HG03521 (cell line): ENCODE results near the gene CAMTA1.

Experiments used
- ATAC-seq: cut with Tn5 transposase; IDR thresholded peaks from one replicate; pipeline ENCODE4 v1.9.1; 2021; ENCODE audit warnings: mild to moderate bottlenecking, moderate library complexity; ENCODE audit not compliant: unreplicated experiment

Gene CAMTA1

GRCh38 chr1:7671146-7671465 lies 885.9 kb downstream of the CAMTA1 start:
- ATAC-seq: no peak

- no peak for ATAC-seq
Observed at GRCh38 chr1:7671676-7672075, 886.4 kb downstream of the CAMTA1 start.

GRCh38 chr1:7672864-7673263 lies 887.6 kb downstream of the CAMTA1 start:
- ATAC-seq: no peak

DNA sequence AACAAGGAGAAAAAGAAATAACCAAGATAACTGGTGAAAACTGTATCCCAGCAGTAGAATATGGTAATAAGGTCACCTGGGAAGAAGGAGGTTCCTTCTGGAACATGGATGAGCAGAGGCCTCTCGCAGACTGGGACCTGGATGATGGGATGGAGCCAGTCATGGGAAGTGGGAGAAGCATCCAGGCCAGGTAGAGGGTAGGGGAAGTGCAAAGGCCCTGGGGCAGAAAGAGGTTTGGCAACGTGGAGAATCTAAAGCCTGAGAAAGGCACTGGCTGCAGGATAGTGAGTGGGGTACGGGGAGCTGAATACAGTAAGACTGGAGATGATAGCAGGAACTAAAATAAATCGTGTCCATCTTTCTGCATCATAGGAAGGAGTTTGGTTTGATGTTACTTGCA lies 889.7 kb downstream of the CAMTA1 start:
- ATAC-seq: no peak

- no peak for ATAC-seq
Observed at GRCh38 chr1:7675431-7676273, 890.4 kb downstream of the CAMTA1 start.

GRCh38 chr1:7676274-7676945 lies 891.2 kb downstream of the CAMTA1 start:
- ATAC-seq: no peak

- no peak for ATAC-seq
Observed at GRCh38 chr1:7677111-7677510, 891.9 kb downstream of the CAMTA1 start.

DNA sequence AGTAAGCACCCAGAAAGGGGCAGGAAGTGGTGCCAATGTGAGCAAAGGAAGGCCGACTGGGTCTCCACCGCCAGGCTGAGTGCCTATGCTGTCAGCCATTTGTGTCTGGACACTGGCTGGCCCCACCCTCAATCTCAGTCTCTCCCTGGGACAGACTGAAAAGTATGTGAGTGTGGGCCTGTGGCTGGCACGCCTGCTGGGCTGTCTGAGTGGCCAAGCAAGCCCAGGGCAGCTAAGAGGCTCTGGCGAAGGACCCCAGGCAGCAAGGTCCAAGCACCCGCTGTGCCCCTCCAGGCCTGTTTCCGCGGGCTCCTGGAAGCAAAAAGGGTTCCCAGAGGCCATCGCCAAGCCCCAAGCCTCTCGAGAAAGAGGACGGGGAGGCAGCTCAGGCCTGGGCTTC lies 892.6 kb downstream of the CAMTA1 start:
- ATAC-seq: no peak

DNA sequence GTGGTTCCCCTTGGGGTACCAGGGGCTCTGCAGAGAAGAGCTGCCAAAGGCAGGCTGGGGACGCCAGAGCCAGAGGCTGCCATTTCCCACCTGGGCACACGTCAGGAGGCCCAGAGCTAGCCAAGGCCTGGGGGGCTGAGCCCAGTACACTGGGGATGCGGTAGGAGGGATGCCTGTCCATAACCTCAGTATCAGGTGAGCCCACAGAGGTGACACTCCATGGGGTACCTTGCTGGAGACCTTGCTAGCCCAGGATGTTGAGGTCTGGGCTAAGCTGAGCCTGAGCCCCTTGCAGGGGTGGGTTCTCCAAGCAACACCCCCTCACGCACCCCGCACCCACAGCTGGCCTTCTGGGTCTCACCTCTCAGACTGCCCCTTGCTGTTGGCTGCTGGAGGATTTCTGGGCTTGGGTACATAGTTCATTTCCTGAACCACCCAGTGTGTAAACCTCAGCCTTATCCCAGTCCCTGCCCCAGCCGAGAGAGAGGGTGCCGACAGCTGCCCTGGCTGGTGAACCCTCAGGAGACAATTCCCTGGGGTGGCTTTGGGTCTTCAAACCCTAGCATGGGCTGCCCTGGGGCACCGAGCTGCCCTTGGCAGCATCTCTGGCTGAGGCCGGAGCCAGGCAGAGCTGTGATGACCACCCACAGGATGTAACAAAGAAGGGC lies 893.4 kb downstream of the CAMTA1 start:
- ATAC-seq: no peak

DNA sequence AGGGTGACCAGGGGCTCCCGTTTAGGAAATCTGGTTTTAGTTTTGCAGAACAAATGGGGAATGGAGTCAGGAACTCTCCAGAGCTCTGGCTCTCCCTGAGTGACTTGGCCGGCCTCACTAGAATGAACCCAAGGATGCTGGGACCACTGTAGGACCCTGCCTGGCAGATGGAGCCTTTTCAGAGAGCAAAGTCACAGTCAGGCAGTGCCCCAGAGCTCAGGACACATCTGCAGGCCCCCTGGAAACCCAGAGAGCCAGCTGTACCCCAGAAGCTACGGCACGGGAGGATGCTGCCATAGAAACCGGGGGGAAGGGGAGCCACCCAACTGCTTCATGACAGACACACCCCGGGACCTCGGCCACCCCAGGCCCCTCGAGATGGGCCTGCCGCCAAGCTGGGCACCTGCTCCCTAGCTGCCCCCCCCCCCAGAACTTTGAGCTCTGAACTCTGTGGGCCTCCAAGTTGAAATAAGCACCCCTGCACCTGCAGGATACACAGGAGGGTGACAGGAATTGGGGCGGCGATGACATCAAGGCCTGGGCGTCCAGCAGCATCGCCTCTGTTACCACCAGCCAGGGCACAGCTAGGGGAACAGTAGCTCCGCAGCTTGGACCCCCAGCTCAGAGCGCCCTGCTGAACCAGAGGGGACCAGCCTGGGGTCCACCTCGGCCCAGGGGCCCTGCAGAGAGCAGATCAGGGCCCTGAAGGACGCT lies 894.1 kb downstream of the CAMTA1 start:
- no peak for ATAC-seq

GRCh38 chr1:7679873-7680206 lies 894.6 kb downstream of the CAMTA1 start:
- no peak for ATAC-seq

DNA sequence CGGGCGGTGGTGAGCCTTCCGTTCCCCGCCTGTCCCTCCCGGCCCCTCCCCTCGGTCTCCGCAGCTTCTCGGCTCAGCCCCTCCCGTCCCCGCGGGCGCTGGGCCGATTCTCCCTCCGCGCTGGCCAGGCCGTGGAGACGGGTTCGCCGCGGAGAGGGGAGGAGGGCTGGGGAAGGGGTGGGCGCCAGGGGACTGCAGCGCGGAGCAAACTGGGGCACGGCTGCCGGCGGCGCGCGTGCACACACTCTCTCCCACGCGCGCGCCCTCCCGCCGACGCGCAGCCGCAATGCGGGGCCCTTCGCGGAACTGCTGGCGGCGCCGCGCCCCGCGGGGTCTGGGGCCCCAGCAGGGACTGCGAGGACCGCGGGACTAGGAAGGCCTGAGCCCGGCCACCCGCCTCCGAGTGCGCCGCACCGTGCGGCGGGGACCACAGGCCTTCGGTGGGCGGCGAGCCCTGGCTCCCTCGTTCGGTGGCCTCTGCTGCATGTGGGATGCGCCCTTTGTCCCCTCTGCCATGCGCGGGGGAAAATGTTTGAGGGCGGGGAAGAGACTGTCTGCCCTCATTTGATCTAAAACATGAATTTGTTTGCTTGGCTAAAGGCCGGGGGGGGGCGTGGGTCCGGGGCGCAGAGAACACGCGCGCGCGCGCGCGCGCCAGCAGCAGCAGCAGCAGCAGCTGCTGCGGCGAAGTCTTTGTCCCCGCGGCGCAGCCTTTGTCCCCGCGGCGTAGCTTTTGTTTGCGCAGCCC lies 895.1 kb downstream of the CAMTA1 start:
- ATAC-seq: no peak

DNA sequence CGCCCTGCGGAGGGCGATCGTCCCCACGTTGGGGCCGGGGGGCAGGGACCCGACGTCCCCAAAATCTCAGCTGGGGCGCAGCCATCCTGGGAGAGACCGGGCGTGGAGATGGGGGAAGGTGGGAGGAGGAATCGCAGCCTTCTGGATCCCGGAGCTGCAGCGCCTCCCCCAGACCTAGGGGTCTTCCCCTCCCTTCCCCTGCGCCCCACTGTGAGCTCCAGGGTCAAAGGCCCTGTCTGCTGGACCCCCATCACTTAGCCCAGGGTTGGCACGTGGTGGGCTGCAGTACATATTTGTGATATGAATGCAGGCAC lies 895.7 kb downstream of the CAMTA1 start:
- ATAC-seq: no peak

DNA sequence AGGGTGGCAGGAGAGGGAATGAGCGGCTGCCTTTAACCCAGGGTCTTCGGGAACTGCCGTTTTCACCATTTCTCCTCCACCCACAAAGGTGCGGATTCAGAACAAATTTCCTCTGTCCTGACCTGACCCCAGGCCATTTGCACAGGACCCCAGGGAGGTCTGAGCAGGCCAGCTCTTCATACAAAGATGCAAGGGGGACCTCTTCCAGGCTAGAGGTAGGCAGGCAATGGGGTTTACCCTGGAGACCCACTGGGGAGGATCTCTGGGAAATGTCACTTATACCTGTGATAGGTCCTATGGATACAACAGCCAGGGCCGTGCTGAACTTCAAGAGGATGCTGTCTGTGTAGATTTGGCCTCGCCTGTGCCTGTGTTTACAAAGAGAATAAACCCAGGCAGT lies 896.1 kb downstream of the CAMTA1 start:
- ATAC-seq: no peak

DNA sequence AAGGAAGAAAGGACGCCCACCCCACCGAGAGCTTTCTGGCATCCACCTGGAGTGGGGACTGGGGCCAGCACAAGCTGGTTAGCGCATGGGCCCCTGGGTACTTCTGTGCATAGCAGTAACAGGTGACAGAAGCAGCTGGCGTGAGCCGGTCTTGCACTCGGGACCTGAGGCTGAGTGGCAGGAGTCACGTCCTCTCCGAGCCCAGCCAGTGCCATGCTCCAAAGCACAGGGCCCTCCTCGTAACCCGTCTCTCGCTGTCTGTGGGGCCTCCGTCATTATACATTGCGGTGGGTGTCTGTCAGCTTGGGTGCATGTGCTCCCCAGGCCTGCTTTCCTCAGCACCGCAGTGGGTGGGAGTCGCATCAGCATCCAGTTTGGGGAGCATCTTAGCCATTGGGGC lies 898.3 kb downstream of the CAMTA1 start:
- no peak for ATAC-seq

GRCh38 chr1:7684132-7684531 lies 898.9 kb downstream of the CAMTA1 start:
- no peak for ATAC-seq

DNA sequence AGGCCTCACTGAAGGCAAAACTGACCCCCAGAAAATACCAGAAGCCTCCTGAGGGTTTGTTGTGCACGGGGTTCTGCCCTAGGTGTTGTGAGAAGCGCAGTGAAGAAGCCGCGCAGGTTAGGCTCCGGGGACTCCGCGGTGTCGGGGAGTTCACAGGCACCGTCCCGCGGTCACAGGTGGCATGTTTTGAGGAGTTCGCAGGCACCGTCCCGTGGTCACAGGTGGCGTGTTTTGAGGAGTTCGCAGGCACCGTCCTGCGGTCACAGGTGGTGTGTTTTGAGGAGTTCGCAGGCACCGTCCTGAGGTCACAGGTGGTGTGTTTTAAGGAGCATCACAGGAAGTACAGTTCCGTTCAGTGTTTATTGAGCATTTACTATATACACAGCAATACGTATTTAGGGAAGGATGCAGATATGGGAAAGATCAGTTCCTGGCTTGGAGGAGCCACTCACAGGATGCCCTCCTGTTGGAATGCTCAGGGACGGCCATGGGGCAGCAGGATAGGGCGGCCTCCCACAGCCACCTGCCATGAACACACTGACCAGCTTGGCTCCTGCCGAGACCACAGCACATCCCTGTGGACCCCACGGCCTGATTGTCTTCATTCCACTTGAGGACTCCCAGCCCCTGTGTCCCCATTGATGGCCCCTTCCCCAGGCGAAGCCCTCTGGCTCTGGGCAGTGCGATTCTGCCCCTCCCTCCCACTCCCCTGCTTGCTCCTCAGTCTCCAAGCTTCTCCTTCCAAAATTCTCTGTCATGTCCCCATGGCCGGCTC lies 899.8 kb downstream of the CAMTA1 start:
- ATAC-seq: no peak

DNA sequence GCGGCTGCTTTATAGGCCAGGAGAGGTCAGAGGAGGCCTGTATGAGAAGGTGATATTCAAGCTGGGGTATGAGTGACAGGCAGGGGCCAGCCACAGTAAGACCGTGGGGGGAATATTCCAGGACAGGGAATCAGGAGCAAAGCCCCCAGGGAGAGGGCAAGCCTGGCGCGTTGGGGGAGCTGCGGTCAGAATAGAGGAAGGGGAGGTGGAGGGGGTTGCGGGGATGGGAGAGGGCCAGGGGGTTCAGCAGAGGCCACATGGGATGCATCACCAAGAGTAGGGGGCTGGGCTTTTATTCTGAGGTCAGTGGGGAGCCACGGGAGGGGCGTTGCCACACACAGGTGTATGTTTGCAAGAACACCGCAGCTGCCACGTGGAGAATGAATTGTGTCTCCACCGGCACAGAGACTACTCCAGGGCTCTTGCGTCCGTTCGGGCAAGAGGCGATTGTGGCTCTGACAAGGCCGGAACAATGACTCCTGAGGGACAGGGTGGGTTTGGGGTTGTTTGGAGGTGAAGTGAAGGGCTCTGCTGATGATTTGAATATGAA lies 901.1 kb downstream of the CAMTA1 start:
- no peak for ATAC-seq

GRCh38 chr1:7687411-7687810 lies 902.2 kb downstream of the CAMTA1 start:
- no peak for ATAC-seq

- ATAC-seq: no peak
Observed at GRCh38 chr1:7688659-7689058, 903.4 kb downstream of the CAMTA1 start.
